ENCODE results near the gene MFSD11.

The MFSD11 gene

DNA sequence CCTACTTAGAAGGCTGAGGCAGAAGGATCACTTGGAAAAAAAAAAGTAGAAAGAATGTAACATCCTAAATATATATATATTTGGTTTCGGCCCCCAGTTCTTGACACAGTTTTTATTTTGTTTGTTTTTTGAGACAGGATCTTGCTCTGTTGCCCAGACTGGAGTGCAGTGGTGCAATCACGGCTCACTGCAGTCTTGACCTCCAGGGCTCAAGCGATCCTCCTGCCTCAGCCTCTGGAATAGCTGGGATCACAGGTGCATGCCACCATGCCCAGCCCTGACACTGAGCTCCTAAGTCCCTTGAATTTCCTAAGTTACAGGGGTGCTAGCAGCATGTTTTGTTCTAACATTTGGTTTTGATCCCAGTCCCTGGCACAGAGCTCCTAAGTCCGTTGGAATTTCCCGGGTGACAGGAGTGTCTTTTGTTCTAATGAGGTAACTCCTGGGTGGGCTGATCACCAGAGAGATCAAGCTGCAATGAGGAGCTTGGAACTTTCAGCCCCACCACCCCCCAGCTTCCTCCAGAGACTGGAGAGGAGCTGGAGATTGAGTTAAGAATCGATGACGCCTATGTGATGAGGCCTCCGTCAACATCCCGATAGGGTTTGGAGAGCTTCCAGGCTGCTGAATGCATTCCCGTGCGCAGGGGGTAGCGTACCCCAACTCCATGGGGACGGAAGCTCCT lies 47.2 kb upstream of the MFSD11 start:
- Histone ChIP-seq H3K27me3 (ENCODE audit: insufficient read depth, poor library complexity, severe bottlenecking) (no peaks in the 10 kb centered on the region), H3K27ac (replicated peaks) (no peak overlapping the region), H3K4me3 (replicated peaks; ENCODE audit: insufficient read depth, low read length) (no peak overlapping the region)
- DNase-seq (ENCODE audit: low read depth in 1 of 2, low spot score in 1 of 2): no peak
- TF ChIP-seq SPI1 (IDR thresholded peaks at IDR 0.05; ENCODE audit: borderline replicate concordance, low read depth) (no peak), POLR2AphosphoS5 (IDR thresholded peaks at IDR 0.05; ENCODE audit: low read depth) (no peak), GABPA (IDR thresholded peaks at IDR 0.05; ENCODE audit: low read depth) (no peak)
- TF ChIP-seq, protein P1, sequence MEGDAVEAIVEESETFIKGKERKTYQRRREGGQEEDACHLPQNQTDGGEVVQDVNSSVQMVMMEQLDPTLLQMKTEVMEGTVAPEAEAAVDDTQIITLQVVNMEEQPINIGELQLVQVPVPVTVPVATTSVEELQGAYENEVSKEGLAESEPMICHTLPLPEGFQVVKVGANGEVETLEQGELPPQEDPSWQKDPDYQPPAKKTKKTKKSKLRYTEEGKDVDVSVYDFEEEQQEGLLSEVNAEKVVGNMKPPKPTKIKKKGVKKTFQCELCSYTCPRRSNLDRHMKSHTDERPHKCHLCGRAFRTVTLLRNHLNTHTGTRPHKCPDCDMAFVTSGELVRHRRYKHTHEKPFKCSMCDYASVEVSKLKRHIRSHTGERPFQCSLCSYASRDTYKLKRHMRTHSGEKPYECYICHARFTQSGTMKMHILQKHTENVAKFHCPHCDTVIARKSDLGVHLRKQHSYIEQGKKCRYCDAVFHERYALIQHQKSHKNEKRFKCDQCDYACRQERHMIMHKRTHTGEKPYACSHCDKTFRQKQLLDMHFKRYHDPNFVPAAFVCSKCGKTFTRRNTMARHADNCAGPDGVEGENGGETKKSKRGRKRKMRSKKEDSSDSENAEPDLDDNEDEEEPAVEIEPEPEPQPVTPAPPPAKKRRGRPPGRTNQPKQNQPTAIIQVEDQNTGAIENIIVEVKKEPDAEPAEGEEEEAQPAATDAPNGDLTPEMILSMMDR (IDR thresholded peaks at IDR 0.05; ENCODE audit: insufficient read depth, low read length): no peak
- TF ChIP-seq, protein P2, sequence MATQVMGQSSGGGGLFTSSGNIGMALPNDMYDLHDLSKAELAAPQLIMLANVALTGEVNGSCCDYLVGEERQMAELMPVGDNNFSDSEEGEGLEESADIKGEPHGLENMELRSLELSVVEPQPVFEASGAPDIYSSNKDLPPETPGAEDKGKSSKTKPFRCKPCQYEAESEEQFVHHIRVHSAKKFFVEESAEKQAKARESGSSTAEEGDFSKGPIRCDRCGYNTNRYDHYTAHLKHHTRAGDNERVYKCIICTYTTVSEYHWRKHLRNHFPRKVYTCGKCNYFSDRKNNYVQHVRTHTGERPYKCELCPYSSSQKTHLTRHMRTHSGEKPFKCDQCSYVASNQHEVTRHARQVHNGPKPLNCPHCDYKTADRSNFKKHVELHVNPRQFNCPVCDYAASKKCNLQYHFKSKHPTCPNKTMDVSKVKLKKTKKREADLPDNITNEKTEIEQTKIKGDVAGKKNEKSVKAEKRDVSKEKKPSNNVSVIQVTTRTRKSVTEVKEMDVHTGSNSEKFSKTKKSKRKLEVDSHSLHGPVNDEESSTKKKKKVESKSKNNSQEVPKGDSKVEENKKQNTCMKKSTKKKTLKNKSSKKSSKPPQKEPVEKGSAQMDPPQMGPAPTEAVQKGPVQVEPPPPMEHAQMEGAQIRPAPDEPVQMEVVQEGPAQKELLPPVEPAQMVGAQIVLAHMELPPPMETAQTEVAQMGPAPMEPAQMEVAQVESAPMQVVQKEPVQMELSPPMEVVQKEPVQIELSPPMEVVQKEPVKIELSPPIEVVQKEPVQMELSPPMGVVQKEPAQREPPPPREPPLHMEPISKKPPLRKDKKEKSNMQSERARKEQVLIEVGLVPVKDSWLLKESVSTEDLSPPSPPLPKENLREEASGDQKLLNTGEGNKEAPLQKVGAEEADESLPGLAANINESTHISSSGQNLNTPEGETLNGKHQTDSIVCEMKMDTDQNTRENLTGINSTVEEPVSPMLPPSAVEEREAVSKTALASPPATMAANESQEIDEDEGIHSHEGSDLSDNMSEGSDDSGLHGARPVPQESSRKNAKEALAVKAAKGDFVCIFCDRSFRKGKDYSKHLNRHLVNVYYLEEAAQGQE (IDR thresholded peaks at IDR 0.05; ENCODE audit: insufficient replicate concordance, low read depth): no peak

DNA sequence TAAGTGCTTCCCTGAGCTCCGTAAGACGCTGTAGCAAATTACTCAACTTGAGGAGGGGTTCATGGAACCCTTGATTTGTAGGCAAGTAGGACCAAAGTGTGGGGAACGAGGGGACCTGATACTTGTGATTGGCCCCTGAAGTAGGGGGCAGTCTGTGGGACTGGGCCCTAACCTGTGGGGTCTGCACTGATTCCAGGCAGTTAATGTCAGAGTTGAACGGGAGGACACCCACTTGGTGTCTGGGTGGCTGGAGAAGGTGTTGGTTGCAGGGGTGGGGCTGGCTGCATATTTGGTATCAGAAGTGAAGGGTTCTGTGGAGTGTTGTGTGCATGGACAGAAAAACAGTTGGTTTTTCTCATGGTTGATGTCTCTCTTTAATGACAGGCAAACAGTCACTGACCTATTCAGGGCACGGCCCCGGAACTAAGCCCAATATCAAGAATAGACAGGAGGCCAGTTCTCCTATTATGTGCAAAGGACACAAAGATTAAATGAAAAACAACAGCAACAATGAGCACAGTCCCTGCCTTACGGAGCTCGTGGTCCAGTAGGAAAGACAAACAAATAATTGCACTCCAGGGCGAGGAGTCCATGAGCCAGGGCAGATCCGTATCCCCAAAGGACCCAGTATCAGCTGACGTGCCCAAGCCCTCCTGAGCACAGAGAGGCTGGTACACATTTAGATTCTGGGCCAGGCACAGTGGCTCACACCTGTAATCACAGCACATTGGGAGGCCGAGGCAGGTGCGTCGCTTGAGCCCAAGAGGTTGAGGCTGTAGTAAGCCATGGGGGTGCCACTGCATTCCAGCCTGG lies 46.3 kb upstream of the MFSD11 start:
- Histone ChIP-seq H3K27ac (replicated peaks) (no peak overlapping the region), H3K4me3 (replicated peaks; ENCODE audit: insufficient read depth, low read length) (no peak overlapping the region), H3K27me3 (ENCODE audit: insufficient read depth, poor library complexity, severe bottlenecking) (no peaks in the 10 kb centered on the region)
- DNase-seq (ENCODE audit: low read depth in 1 of 2, low spot score in 1 of 2): no peak
- TF ChIP-seq, protein P2 (IDR thresholded peaks at IDR 0.05; ENCODE audit: insufficient replicate concordance, low read depth): no peak
- TF ChIP-seq SPI1 (IDR thresholded peaks at IDR 0.05; ENCODE audit: borderline replicate concordance, low read depth) (no peak), GABPA (IDR thresholded peaks at IDR 0.05; ENCODE audit: low read depth) (no peak), POLR2AphosphoS5 (IDR thresholded peaks at IDR 0.05; ENCODE audit: low read depth) (no peak)
- TF ChIP-seq, protein P1 (IDR thresholded peaks at IDR 0.05; ENCODE audit: insufficient read depth, low read length): no peak

DNA sequence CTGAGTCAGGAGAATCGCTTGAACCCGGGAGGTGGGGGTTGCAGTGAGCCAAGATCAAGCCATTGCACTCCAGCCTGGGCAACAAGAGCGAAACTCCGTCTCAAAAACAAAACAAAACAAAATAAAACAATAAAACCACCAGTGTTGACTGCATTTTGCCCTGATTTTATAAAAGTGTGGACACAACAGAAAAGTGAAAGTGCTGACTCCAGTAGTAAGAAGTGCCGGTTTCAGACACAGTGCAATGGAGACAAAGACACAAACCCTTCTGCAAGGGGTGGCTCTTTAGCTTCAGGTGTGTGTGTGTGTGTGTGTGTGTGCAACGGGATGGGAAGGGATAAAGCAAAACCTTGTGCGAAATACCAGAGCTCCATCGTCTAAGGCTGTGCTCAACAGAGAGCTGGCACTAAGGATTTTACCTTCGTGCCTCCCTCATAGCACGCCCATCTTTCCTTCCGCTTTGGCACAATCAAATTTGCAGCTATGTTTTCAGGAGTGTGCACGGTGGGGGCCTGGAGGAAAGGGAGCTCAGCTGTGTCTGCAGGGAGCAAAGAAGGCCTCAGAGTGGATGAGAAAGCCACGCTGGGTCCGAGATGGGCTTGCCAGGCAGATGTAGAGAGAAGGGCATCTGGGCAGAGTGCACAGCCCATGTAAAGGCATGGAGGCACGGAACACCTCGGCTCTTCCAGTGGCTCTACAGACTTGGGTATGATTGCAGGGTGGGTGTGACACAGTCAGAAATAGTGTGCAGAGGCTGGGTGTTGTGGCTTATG lies 42.7 kb upstream of the MFSD11 start:
- Histone ChIP-seq H3K27ac (replicated peaks) (no peak overlapping the region), H3K27me3 (ENCODE audit: insufficient read depth, poor library complexity, severe bottlenecking) (no peaks in the 10 kb centered on the region), H3K4me3 (replicated peaks; ENCODE audit: insufficient read depth, low read length) (no peak overlapping the region)
- DNase-seq (ENCODE audit: low read depth in 1 of 2, low spot score in 1 of 2): no peak
- TF ChIP-seq POLR2AphosphoS5 (IDR thresholded peaks at IDR 0.05; ENCODE audit: low read depth) (no peak), GABPA (IDR thresholded peaks at IDR 0.05; ENCODE audit: low read depth) (no peak), SPI1 (IDR thresholded peaks at IDR 0.05; ENCODE audit: borderline replicate concordance, low read depth) (no peak)
- TF ChIP-seq, protein P2 (IDR thresholded peaks at IDR 0.05; ENCODE audit: insufficient replicate concordance, low read depth): no peak
- TF ChIP-seq, protein P1 (IDR thresholded peaks at IDR 0.05; ENCODE audit: insufficient read depth, low read length): no peak

Data from HL-60 (cell line).